Fibroblast of skin of right biceps (primary cell): Measurements from ENCODE around the gene NDRG2.
"Not testable (repeated sequence)": the region's sequence is repeated elsewhere in the genome, so short reads cannot be mapped to it uniquely, and the experiment has no call there.

Experiments used
- DNase-seq: peaks from one replicate; pipeline ENCODE4 v3.0.0-alpha.2; 2013

NDRG2 gene

DNA sequence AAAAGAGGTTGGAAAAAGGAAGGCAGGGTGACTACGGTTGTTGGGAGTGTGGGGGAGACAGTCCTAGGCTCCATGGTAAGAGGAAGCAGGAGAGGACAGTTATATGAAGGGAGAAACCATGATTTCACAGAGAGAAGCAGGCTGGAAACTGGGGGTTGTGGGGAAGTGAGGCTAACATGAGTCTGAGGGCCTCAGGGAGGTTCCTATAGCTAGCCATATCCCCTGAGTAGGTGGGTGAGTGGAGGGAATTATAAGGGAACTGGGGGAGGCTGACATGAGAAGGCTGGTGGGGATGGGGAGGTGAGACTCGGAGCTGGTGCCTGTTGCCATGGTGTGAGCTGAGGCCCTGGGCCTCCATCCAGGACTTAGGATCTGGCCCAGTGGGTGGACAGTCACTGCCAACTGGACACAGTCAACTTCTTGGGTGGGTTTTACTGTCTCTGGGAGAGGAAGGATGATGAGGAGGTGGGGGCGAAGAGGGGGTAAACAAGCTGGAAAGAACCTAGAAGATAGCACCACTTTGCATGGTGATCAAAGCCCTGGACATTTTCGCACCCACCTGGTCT is 8.4 kb upstream of the NDRG2 start:
- DNase-seq, result no peak

DNA sequence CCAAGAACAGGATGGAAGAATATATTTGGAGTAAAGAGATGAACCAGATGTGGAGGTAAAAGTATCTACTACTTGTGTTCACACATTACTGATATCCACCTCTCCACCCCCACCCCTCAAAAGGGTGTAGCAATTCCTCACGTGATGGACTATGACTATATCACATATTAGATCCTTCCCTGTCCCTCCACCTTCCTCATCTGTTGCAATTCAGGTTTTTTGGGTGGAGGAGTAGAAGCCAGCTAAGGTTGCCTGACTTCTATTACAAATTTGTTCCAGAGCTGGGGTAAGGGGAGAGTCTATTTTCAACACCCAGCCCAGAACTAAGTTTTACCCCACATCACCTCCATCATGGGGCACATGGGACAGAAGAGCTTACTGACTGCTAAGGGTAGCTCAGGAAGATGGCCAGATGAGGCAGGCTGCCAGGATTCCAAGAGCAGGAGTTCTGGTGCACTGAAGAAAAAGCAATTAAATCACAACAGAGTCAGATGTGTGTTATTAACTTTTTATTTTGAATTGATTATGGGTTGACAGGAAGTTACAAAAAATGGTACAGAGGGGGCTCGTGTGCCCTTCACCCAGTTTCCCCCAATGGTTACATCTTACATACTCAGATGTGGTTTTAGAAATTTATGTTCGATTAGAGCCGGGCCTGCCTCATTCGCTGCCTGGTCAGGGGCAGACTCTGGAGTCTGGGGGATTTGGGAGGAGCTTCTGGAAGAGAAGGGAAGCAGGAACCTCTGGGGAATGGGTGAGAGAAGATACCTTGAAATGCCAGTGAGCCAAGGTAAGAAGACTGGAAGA is 7.7 kb upstream of the NDRG2 start:
- no peak for DNase-seq

DNA sequence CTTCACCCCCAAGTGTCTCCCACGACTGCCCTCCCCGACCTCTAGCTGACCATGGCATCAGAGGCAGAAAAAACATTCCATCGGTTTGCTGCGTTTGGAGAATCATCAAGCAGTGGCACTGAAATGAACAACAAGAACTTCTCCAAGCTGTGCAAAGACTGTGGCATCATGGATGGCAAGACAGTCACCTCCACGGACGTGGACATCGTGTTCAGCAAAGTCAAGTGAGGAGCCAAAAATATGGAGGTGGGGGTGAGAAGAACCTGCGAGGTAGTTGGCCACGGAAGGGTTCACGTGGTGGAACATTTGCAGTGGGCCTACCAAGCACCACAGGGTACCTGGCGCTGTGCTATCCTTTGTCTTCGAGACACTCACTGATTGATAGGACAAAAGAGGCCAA is 5.7 kb upstream of the NDRG2 start:
- DNase-seq, result no peak

DNA sequence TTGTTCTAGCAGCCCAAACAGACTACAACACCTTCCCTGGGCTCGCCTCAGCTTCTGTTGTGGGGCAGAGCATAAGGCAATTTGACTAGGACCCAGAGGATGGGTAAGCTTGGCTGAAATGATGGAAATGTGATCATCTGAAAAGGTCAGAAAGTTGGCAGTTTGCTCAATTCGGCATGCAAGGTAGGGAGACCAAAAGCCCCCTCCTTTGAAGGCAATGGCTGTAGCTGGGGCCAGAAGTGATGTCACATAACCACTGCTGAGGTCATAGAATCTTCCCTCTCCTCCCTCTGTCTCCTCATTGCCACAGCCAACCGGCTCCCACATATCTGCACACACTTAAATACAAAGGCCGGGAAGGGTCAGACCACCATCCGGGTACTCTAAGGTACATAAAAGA is 5.1 kb upstream of the NDRG2 start, which contains the start of gene TPPP2:
TPPP2 (plus strand) TSS at position 301 of the 400 bp plus-strand sequence. CDS start 365 bp downstream, outside the sequence.
- no peak for DNase-seq

DNA sequence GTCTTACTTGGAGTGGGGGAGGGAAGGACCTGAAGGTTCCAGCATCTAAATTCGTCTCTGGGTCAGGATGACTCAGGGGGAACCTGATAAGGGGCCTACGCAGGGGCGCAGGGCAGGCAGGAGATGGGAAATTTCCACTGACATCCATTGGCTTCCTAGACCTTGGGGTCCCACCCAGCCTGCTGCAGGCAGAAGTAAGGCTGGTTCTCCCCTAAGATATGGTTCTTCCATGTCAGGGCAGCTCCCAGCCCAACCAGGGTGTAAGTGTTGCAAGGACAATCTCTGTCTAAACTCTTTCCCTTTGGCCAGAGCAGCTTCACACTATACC is 2.1 kb upstream of the NDRG2 start:
- DNase-seq, result no peak

DNA sequence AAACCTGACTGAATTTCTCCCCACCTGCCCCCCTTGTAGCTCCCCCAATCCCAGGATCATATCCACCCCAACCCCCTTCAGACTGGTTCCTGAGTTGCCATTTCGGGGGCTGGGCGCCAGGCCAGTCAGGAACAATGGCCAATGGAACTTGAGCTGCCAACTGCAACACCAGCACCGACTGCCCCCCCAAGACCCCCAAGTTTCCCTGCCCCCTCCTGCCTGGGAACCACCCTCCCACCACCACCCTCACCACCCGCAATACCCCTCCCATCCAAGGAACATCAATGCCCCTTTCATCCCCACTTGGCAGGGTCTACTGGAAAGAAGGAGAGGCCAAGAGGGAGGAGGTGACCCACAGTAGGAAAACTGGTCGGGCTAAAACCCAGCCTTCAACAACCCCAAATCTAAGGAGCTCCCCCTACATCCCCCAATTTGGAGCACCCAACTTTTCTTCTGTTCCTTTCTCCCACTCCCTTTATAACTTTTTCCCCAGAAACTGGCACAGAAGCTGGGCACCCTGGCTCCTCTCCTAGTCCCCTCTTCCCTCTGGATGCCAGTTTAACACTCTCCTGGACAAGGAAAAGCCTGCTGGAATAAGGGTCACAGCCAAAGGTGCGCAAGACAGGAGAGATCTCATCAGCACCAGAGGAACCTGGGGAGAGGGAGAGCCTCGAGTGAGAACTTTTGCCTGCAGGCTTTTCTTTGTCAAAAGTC is 1.6 kb upstream of the NDRG2 start:
- DNase-seq, result no peak

DNA sequence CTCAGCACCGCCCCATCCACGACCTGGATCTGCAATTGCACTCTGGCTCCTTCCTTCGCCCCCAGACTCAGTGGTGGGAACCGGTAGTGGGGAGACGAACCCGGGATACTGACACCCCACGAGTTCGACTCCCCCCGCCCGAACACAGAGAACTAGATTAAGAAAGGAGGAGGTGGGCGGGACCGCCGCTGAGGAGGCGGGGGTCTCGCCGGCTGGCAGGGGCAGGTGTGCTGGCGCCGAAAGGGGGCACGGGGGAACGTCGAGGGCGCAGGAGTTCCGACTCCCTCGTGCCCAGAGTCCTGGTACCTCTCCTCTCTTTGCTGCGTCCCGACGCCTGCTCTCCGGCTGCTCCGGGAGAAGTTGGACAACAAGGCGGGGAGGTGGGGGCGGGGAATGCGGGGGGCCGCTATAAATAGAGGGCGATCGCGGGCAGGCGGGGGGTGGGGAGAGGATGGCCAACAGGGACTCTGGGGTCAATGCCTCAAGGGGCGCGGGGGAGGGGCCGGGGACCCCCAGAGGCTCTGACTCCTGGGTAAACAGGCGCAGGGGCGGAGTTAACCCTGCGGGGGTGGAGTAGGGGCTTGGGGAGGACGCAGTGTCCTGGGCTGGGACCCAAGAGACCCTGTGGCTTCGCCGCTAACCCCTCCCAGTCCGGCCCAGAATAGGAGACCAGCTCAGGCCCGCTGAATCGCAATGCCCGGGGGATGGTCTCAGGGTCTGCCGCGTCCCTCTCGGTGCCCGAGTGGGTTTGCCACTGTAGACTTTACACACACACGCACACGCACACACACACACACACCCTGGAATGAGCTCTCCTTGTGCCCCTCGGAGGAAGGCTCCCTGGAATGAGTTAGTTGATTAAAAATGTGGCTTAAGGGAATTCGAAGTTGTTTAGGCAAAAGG is 761 bp upstream of the NDRG2 start:
- DNase-seq, result no peak

DNA sequence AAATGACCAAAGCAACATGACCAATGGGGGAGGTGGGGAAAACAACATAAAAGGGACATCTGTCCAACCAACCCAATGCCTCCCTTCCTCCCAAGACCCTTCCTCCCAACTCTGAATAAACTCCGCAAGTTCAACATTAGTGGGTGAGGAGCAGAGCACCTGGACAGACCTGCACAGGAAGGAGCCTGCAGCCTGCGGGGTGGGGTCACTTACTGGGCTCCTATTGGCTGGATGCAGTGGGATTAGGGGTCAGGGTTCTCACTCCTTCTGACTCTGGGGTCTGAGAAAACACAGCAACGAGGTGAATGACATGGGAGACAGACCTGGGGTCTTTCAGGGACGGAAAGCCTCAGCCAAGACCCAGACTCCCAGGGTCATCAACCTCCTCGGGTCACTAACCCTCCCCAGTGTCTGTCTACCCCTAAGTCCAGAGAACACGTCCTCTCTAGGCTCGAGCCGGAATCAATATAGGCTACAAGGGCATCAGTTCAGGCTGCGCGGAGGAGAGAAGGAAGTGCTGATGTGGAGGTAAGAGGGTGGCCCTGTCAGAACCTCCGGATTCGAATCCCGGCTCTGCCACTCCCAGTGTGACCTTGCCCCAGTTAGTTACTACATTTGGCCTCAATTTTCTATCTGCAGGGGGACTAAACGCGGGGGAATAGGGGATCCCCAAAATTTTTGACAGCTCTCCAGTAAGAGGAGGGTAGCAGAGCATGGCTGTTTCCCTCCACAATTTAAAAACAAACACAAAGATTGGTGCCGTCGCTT is 860 bp downstream of the NDRG2 start:
- DNase-seq, result no peak

DNA sequence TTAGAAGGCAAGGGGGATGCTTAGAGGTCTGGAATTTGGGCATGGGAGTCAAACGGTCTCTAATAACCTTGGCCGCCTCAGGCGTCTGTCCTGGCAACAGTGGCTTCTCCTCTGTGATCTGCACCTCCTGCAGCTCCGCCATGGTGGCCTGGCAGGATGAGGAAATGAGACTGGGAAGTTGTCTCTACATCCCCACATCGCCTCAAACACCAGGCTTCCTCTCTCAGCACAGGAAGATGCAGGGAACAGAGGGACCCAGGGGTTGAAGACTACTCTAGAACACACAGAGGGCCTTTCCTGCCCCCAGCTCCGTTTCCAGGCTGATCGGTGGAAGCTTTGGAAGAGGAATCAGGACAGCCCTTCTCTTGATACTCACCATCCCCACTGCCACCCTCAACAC is 1.7 kb downstream of the NDRG2 start:
- no peak for DNase-seq

DNA sequence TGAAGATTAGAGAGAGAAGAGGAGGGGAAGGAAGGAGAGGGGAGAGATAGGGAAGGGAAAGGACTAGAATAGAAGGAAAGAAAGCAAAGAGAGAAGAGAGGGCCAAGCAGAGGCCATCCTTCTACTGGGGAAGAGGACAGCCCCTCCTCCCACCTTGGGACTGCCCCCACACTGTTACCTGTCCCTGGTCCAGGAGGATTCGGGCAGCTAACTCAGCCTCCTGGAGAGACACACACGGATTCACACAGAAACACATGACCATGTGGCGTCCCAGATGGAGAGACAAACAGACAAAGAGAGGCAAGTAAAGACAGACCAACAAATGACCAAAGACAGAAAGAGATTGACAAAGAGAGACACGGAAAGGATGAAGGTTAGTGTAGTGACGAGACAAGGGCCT is 2.2 kb downstream of the NDRG2 start:
- DNase-seq, result no peak

DNA sequence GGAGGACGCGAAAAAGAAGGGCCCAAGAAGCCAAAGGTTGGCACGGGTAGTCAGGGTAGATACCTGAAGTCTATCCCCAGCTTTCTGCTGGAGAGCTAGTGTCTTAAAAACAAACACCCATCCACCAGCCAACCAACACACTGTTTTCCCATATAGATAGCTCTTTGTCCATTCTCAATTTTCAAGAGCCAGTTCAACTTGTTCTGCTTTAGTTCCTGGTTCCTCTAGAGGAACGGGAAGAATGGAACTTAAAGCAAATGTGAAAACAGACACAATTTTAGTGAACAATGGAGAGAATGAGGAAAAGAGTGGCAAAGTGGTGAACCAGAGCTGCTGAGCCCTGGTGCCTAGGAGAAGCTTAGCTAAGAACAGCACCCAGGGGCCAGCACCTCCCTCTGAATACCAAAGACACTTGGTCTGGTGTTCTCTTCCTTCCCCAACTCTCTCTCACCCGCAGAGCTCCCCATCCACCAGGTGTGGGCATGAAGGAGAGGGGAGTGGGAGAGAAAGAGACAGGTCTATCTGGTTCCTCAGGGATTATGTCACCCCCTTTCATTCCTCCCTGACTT is 3.8 kb downstream of the NDRG2 start:
- no peak for DNase-seq

DNA sequence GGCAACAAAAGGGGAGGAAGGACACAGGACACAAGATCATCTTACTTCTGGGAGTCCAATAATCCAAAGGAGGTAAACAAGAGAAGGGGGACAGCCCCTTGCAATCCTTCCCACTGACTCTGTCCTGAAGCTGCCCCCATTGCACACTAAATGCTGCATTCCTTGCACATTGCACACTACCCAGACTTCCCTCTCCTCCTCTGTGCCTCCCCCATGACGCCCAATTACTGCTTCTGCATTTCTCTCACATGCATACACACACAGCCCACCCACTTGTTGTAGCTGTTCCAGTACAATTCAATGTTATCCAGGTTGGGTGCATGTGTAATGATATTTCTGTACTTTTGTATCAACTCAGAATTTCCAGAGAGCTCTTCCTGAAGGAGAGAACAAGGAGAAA is 5.5 kb downstream of the NDRG2 start:
- DNase-seq, result peak; percentile 70

DNA sequence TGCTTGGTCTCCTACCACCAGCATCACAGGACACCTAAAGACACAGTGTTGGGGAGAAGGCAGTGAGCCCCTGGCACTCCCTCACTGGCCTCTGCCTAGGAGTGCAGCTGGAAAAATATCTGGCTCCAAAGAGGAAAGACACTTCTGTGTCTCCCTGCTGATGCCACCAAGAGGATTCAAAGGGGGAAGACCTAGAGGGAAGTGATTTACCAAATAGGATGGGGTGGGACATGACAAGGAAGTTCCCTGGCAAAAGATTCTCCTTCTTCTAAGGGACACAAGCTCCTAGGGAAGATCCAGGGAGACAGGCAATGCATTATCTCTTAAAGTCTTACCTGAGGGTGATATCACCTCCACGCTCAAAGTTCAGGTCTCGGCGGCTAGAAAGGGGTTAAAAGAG is 6.1 kb downstream of the NDRG2 start:
- DNase-seq, result no peak

DNA sequence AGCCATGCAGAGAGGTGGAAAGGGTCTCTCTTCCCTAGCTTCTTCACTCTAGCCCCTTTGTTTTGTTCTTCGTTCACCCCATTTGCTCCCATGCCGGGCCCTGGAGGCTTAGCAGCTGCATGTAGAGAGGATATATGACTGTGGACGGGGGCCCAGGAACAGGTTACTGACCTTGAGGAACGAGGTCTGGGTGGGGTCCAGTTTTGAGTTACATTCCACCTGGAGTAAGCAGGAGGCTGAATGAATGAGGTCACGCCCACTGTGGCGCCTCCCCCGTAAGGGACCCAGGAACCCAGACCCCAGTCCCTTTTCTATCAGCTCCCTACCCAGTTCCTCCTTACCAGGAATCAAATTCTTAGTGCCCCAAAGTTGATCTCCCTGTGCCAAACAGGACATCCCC is 6.6 kb downstream of the NDRG2 start:
- no peak for DNase-seq

DNA sequence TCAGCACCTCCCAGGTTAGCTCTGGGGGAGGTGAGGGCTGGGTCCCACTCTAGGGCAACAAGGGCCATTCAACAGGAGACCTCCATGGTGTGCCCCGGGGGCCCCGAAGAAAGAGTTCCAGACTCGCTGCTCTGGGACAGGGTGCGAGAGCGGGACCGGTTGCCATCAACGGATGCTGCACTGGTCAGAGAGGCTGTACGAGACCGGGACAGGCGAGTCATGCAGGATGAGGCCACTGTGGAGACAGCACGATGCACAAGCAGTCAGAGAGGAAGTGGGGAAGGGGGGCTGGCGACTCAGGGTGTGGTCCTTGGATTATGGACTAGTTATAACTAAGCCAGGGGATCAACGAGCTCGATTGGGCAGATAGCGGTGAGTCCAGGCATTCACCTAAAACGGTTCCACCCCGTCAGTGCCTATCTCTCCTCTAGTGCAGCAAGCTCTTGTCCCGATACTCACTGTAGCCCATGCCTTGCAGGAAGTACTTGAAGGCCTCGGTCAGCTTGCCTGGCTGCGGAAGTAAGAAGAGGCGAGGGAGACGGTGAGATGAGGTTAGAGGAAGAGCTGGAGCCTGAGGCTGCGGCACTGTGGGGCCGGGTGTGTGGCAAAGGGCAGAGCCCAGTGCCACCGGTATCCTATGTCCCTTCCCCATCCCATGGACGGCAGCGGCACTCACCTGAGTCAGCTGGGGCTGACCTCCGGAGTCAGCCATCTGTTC is 7.2 kb downstream of the NDRG2 start:
- DNase-seq, result no peak

DNA sequence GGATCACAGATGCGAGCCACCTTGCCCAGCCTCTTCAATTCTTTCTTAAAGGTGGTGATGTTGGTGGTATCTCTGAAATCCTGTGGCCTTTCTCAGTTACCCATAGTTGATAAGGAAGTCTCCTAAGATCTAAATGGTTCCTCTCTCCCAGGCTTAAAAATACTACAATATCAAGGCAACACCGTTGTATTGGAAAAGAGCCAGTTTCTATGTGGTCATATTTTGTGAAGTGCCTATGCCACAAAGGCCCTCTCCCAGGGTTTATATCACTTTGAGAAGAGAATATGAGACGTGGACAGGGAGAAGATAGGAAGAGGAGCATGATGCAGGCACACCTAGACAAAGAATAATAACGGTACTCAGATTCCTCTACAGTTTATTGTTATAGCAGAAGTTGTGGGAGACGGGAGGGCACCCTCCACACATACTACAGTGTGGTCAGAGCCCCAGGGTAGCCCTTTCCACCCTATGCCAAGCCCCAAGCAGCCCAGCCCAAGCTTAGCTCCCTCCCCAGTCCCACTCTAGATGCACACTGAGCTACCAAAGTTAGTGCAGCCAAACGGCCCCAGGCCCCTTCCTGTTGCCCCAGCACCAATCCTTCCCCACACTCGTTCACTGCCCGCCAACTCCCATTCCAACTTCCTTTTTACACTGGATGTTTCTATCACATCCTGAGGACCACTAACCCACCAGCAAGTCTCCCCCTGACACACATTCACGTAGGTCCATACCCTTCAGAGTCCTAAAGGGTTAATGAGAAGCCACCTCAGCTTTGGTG is 8.3 kb downstream of the NDRG2 start:
- DNase-seq, result no peak

DNA sequence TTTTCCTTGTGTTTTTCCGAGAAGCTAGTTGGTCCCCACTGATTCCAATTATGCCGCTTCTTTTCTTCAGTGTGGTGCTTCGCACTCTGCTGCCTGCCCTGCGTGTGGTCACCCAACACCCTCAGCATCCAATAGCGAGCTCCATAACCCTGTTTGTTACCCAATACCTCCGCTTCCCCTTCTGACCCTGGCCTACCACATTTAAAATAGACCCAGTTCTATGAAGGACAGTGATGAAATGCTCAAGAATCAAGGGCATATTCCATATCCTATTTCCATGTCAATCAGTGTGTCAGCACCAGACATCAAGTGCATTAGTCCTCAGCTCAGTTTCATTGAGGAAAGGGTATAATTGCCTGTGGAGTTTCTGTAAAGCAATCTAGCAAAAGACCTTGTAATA is 9.5 kb downstream of the NDRG2 start:
- DNase-seq, result no peak

DNA sequence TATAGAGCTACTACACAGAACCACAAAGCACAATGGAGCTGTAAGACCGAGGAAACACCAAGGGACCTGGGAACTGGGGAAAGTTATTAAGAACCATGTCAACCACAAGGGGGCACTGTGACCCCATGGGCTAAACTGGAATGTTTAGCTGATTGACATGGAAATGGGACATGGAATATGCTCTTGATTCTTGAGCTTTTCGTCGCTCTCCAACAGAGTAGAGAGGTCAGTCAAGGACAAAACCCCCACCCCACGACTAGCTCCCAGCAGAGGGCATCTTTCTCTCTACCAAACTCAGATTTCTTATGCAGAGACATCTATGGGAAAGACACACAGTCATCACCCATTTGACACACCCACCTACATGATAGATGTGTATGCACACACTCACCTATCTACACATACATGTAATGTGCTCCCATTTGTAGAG is 10.1 kb downstream of the NDRG2 start:
- DNase-seq, result peak; percentile 77

DNA sequence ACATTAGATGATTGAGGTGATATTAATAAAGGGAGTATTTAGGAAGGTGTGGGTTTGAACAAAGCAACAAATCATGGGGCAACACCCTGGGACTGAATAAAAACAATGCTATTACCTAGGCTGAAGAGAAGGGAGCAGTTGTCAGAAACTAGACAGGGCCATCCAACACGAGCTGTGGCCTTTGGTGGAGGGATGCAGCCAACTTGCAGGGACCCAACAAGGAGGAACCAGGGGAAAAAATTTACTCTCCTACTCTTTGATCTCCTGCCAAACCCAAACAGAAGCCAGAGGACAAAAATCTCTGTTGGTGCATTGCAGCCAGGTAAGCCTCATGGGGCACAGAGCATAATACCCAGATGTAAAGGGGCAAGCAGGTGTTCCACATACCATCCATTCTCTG is 13.7 kb downstream of the NDRG2 start:
- DNase-seq, result no peak

DNA sequence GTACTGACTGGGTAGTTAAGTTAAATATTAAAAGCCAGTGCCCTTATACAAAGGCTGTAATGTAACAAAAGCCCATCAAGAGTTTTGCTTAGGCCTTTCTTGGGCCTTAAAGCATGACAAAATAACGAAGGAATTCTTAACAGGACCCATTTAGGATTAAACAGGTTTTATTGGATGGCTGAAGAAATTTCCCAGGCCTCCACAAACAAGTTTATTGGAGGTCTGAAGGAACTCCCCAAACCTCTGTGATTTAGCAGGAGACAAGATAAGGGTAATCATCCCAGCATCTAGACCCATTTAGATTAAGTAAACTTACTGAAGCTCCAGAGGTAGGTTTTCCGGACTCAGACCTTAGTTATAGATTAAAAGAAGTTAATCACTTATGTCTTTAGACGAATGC is 15.1 kb downstream of the NDRG2 start:
- DNase-seq, result not testable (repeated sequence)
